Ovary (tissue), 9 donors: ENCODE measurements around the gene MED22. TPM values are rescaled to one million over a fixed set of nuclear protein-coding genes. Genes with fewer than 3 reads are reported as not detected.

ENCODE experiments used
- DNase-seq, 5 donors: peaks; one replicate each; pipeline ENCODE4 v3.0.0-alpha.2; 2019 to 2020
- H3K27ac ChIP-seq, 2 donors: fragments of 200-600 bp; one replicate each; pipeline versions ENCODE4 v1.5.1 to v1.8.0; 2019 to 2022
- H3K27me3 ChIP-seq: fragments of 200-600 bp; one replicate; pipeline ENCODE4 v1.8.0; 2022
- H3K36me3 ChIP-seq: fragments of 200-600 bp; sonication (generic); one replicate; pipeline ENCODE4 v1.5.1; 2019
- H3K4me1 ChIP-seq: one replicate; pipeline ENCODE4 v1.8.1; 2013; ENCODE audit warnings: mild to moderate bottlenecking, moderate library complexity; ENCODE audit not compliant: insufficient read depth
- H3K4me3 ChIP-seq: fragments of 200-600 bp; sonication (generic); one replicate; pipeline ENCODE4 v1.5.1; 2017
- H3K9me3 ChIP-seq, 2 donors: fragments of 200-600 bp in 1 of 2; sonication (generic) in 1 of 2; one replicate each; pipeline versions ENCODE4 v1.5.1 to v1.8.1; 2013 to 2019; ENCODE audit warnings: mild to moderate bottlenecking in 1 of 2, moderate library complexity in 1 of 2
- CTCF ChIP-seq, 3 donors: fragments of 450-650 bp in 2 of 3; fragments of 200-600 bp in 1 of 3; IDR thresholded peaks; one replicate each; pipeline versions ENCODE4 v1.5.1 to v1.8.0; 2016 to 2022; ENCODE audit warnings: antibody characterized with exemption in 3 of 3, mild to moderate bottlenecking in 1 of 3
- EP300 ChIP-seq: sonication (generic); formaldehyde crosslinking; IDR thresholded peaks from one replicate; pipeline ENCODE4 v1.6.1; 2017; ENCODE audit warnings: antibody characterized with exemption
- POLR2A ChIP-seq: fragments of 450-650 bp; IDR thresholded peaks from one replicate; pipeline ENCODE4 v1.6.1; 2017; ENCODE audit warnings: antibody characterized with exemption, mild to moderate bottlenecking, moderate library complexity
- WGBS, 3 donors: extraction: QIAGEN DNeasy Blood & Tissue Kit in 1 of 3; methylation state at CpG; one replicate each; pipeline versions ENCODE4 v1.1.5 to v1.1.7; 2013 to 2017; 5-methylcytosine and 5-hydroxymethylcytosine counted together
- intact Hi-C, 4 donors: fragments of 100-400 bp; cut with DNase I; formaldehyde crosslinking; loops; one replicate each; pipeline versions ENCODE4 v1.11.0 to v1.15.1; 2022 to 2023
- polyA plus RNA-seq, 2 donors: library from polyadenylated mRNA; stranded (reverse); fragments of 200-250 nt in 1 of 2; fragments of 350-450 nt in 1 of 2; fragmentation: Illumina TruSeq in 1 of 2; extraction: RNeasy Lipid Tissue Mini Kit (QIAGEN cat#74804) in 1 of 2; gene quantifications; one replicate each; pipeline ENCODE4 v1.2.3, GENCODE V29; 2013 to 2014
- total RNA-seq, 7 donors: library from RNA; depleted of rRNA in 2 of 7; stranded (reverse); fragments of >200 nt in 2 of 7; fragmentation: NEBNext Ultra II Directional in 3 of 7; extraction: Animal tissue kit (Norgen Biotek cat#: 25700) in 3 of 7; gene quantifications; one replicate each; pipeline versions ENCODE4 v1.1.0 to v1.2.4, GENCODE V29; 2016 to 2023
- donor health status: DM: no; HTN: no; CAD: no; lungs with moderate emphysema.
- donor health status: DM: no; HTN: no; CAD: no.
- donor health status: Bipolar disorder and iron deficiency.
- donor health status: DM: yes; HTN: yes; CAD: no.
- donor health status: DM: no; HTN: no; CAD: no.
- donor health status: DM: yes; HTN: yes; CAD: no.

Gene MED22
- total and polyA plus RNA-seq, 9 donors: 8.3 to 43.8 (median 27.3) TPM

GRCh38 chr9:133369933-133370332 lies 22.0 kb upstream of the MED22 start:
- intact Hi-C loops: no loop called here
- TF ChIP-seq EP300 (no peak), CTCF (IDR thresholded peaks at IDR 0.05) (no peak), POLR2A (no peak)

DNA sequence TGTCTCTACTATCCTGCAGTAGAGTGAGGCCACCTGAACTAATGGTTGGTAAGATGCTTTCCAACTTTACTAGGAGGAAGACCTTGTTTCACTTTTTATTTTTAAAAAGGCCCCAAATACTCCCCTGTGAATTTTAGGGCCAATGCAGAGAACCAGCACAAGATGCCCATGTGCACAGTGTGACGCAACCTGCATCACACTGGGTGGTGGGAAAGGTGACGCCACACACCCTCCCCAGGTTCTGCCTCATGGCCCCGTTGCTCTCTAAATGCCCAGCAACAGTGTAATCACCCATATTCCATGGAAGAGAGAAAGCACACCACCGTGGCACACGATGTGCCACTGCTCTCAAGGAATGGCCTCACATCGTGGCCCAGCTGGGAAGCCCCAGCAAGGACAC lies 21.5 kb upstream of the MED22 start:
- no peaks in the 10 kb centered on the region for H3K9me3 ChIP-seq
- intact Hi-C loops: no loop called here
- H3K4me3 ChIP-seq: no peak overlapping the region
- WGBS, 3 donors: 64 to 76% (median 70%) methylated on average over 6 of the region's 6 CpGs
- H3K4me1 ChIP-seq: peaks cover 11% of the 10 kb centered on the region
- TF ChIP-seq POLR2A: no peak
- TF ChIP-seq EP300: no peak
- TF ChIP-seq CTCF (IDR thresholded peaks at IDR 0.05): no peak
- H3K27ac ChIP-seq: no peak overlapping the region
- no peak for DNase-seq
- no peaks in the 10 kb centered on the region for H3K27me3 ChIP-seq
- H3K36me3 ChIP-seq: no peaks in the 10 kb centered on the region

More at GRCh38 chr9:133369933-133370332, 22.0 kb upstream of the MED22 start:
- Histone ChIP-seq H3K36me3 (no peaks in the 10 kb centered on the region), H3K9me3 (no peaks in the 10 kb centered on the region), H3K27me3 (no peaks in the 10 kb centered on the region), H3K4me1 (peaks cover 11% of the 10 kb centered on the region), H3K4me3 (no peak overlapping the region), H3K27ac (no peak overlapping the region)
- WGBS, 3 donors: 77 to 80% (median 78%) methylated on average over 7 of the region's 7 CpGs
- DNase-seq: no peak

DNA sequence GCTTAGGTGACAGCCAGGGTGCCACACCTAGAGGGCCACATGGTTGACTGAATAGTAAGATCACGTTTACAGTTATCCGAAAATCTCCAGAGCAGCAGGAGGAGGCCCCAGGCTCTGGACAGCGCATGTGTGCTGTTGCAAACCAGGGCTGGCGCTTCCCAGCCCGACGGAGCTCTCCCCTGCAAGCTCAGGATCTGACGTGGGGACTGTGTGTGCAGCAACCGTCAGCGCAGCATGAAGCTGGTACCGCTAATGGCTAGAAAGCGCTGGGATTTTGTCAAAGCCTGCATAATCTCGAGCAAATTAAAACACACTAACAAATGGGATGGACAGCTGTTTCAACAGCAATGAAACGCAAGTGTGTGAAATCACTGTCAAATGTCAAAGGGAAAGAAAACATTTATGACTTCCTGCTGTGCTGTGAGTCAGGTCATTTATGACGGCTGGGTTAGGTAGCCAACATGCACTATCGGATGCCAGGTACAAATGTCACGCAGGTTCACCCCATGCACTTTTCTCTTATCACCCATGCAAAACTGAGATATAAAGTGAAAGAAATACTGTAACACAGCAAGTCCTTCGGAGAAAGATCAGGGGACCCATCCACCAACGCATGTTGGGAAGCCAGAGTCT lies 20.4 kb upstream of the MED22 start:
- Histone ChIP-seq H3K4me3 (no peak overlapping the region), H3K27me3 (no peaks in the 10 kb centered on the region), H3K27ac (no peak overlapping the region), H3K4me1 (peaks cover 11% of the 10 kb centered on the region), H3K36me3 (no peaks in the 10 kb centered on the region), H3K9me3 (no peaks in the 10 kb centered on the region)
- 62 to 65% (median 64%) methylated on average over 18 of the region's 18 CpGs for WGBS, 3 donors
- no peak for TF ChIP-seq POLR2A
- TF ChIP-seq CTCF (IDR thresholded peaks at IDR 0.05): no peak
- TF ChIP-seq EP300: no peak
- intact Hi-C loops: no loop called here
- no peak for DNase-seq

DNA sequence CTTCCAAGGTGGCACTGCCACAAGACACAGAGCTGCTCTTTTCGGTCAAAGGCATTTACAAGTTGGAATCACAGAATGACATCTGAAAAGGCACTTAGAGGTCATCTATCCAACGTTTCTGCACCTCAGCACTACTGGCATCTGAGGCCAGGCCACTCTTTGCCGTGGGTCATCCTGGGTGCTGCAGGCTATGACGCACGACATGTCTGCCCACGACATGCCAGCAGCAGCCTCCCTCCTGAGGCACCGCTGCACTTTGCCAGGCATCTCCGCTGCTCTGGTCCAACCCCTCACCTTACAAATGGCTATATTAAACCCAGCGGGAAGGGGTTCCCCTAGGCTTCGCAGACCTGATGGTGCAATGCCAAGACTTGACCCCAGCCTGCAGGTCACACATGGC lies 19.8 kb upstream of the MED22 start:
- TF ChIP-seq CTCF (IDR thresholded peaks at IDR 0.05) (no peak), EP300 (no peak), POLR2A (no peak)
- Histone ChIP-seq H3K27ac (no peak overlapping the region), H3K4me1 (peaks cover 11% of the 10 kb centered on the region), H3K36me3 (no peaks in the 10 kb centered on the region), H3K4me3 (no peak overlapping the region), H3K9me3 (no peaks in the 10 kb centered on the region), H3K27me3 (no peaks in the 10 kb centered on the region)
- WGBS, 3 donors: 77 to 82% (median 77%) methylated on average over 9 to 10 of the region's 10 CpGs
- intact Hi-C loops: no loop called here
- DNase-seq: no peak
